Endometrial microvascular endothelial cells (primary cell): ENCODE measurements around the gene ARHGEF19. TPM values are rescaled to one million over a fixed set of nuclear protein-coding genes. Genes with fewer than 3 reads are reported as not detected.
"Not testable (repeated sequence)": the region's sequence is repeated elsewhere in the genome, so short reads cannot be mapped to it uniquely, and the experiment has no call there.

Experiments
- in situ Hi-C: cut with HindIII; loops from 2 replicates; pipeline ENCODE4 v1.10.0; 2017; ENCODE audit warnings: low sequenced_read_pairs, low pct_unique_long_range_greater_than_20kb; ENCODE audit errors: inconsistent ontology term
- total RNA-seq: library from RNA; depleted of rRNA; stranded (reverse); fragments of >200 nt; gene quantifications from one replicate; pipeline ENCODE4 v1.2.3, GENCODE V29; 2015; ENCODE audit errors: inconsistent ontology term

ARHGEF19 gene
- 3.1 TPM for total RNA-seq

DNA sequence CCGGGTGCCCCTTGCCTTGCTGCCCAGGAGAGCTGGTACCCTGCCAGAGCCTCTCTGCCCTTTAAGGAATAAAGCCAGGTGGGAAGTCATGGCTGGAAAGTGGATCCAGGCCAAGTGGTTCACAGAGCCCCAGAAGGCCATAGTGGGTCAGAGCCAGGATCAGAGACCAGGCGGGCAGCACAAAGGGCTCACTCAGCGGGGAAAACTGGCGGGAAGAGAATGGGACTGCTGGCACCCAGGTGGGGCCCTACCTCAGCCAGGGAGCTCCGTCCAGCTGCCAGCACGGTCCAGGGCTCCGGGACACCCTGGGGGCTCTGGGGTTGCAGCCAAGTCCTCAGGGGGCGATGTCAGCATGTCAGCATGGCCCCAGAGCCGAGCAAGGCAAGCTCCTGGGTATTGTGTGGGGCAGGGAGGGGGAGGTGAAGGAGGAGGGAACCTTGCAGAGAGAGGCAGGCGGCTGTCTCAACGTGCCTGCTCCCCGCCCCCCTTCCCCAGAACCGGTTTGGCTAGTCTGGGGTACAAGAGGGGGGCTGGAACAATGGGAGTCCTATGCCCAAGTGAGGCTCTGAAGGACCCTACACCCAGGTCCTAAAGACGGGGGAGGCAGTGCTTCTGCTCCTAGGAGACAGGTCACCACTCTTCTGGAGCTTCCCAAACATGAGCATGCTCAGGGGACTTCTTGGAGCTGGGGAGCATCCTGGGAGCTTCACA is at the start of gene ARHGEF19:
Gene ARHGEF19, minus strand, starts transcription at position 402 of the 711 bp plus-strand sequence. CDS start 3,598 bp downstream, outside the sequence.
- in situ Hi-C loops: loop anchor here (10.0 kb wide), 1 partner anchor 148 kb away; no protein-coding TSS in a partner anchor

DNA sequence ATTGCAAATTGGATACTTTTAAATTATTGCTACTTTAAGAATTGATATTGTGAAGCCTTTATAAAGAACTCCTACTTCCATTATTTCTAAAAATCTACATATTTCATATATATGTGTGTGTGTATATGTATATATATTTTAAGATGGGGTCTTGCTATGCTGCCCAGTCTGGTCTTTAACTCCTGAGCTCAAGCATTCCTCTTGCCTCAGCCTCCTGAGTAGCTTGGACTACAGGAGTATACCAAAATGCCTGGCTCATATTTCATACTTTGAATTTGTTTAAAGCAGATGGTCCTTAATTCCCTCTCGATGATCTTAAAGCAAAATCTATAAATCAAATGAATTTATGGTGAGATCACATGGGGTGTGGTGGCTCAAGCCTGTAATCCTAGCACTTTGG is 49.6 kb upstream of the ARHGEF19 start:
- in situ Hi-C loops: no loop called here

DNA sequence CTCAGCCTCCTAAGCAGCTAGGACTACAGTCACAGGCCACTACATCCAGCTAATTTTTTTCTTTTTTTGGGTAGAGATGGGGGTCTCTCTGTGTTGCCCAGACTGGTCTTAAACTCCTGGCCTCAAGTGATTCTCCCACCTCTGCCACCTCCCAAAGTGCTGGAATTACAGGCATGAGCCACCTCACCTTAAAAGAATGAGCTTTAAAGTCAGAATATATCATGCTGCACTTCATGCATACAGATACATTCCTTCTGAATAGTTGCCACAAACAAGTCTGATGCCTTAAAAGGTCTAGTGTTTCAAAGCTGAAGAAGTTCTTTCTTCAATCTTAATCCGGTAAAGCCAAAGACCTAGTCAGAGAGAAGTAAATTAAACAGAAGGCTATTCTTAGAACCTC is 48.4 kb upstream of the ARHGEF19 start:
- in situ Hi-C loops: no loop called here

DNA sequence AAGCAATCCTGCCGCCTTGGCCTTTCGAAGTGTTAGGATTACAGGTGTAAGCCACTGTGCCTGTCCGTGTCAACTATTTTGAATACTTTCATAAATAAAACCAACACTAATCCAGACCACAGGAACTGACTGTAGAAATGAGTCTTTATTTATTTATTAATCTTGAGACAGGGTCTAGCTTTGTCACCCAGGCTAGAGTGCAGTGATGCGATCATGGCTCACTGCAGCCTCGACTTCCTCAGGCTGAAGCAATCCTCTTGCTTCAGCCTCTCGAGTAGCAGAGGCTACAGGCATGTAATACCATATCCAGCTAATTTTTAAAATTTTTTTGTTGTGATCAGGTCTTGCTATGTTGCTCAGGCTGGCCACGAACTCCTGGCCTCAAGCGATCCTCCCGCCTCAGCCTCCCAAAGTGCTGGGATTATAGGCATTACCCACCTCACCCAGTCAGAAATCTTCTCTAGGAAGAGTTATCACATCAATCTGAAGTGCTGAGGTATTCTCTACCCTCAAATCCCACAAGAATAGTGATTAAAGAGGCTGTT is 46.2 kb upstream of the ARHGEF19 start:
- in situ Hi-C loops: no loop called here

DNA sequence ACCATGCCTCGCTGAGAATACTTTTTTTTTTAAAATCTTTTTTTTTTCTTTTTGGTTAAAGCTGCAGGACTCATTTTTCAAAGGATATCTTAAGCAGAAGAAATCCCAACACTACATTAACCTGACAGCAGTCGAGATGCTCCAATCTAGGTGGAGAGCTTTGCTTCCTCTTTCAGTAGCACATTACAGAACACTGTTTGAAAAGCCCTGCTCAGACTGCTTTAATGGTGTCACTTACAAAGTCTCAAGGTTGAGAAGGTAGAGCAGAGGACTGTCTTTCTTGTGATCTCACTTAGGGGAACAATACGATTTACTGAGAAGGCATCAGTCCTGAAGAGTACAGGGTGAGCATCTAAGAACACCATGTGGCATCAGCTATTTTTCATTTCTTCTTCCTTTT is 45.5 kb upstream of the ARHGEF19 start:
- in situ Hi-C loops: no loop called here

DNA sequence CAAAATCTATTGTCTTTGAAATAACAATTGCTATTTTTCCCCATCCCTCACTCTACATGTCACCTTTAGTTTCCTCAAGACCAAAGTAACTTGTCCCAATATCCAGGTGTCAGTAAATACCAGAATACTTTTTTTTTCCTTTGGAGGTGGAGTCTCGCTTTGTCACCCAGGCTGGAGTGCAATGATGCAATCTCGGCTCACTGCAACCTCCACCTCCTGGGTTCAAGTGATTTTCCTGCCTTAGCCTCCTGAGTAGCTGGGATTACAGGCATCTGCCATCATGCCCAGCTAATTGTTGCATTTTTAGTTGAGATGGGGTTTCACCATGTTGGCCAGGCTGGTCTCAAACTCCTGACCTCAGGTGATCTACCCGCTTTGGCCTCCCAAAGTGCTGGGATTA is 45.1 kb upstream of the ARHGEF19 start:
- in situ Hi-C loops: not testable (repeated sequence)

DNA sequence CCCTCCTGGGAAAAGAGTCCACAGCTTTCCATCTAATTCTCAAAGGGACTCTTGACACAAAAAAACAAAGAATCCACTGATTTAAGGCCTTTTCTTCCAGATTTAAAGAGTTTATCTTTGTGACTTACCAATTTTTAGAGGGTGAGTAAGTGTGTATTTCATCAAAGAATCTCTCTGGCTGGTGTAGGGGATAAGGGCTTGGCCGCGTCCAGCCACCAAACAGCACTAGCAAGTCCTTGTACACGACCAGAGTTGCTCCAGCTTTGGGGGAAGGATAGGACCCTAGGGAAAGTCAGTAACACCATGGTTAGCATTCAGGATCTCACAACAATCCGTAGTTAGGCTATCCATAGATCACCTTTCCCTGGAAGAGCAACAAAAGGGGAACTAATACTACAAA is 44.0 kb upstream of the ARHGEF19 start:
- in situ Hi-C loops: no loop called here

DNA sequence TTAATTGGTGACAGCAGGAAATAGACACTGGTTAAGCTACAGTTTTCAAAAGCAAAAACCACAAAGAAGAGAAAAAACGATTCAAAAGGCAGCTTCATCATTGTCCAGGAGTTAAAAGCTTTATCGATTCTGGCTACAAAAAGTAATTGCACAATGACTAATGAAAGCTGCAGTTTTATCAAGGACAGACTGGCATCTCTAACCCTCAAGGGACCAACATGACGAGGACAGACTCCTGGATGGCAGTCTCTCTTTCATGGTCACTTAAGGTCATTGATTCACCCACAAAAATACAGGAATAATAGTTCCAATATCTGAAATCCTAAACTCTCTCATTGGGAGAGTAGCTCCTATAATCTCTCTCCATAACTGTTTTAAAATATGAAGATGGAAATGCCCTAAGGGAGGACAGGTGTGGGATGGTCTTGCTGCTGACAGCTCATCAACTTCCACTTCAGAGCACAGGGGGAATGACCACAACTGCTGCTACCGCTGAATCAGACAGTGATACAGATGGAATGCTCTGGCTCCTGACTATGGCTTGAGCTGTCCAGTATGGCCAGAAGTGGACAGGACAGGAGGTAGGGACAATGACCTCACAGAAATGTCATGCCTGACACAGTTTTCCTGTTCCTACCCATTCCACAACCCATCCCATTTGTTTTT is 41.9 kb upstream of the ARHGEF19 start:
- in situ Hi-C loops: no loop called here

DNA sequence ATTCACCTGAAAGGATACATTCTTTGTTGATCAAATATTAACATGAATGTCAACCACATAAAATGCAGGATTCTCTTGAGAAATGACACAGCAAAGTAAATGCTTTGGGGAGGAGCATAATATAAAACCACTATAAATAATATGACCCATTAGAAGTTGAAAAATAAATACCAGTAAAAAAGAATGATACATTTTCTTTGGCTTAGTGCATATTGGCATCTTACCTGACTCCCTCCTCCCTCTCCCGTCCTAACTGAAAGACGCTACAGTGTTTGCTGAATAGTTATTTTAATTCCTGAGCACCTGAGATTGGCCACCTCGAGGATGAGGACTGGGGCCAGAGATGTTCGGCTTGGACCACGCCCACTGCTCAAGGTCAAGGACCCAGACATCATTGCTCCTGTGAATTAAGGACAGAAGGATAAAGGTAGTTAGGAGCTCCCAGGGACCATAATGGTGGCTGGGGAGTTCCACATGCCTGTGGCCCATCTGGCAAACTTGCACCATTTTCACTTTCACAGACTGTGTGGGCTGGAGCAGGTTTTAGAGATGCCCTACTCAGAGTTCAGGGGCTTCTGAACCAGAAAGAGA is 41.0 kb upstream of the ARHGEF19 start:
- in situ Hi-C loops: no loop called here

DNA sequence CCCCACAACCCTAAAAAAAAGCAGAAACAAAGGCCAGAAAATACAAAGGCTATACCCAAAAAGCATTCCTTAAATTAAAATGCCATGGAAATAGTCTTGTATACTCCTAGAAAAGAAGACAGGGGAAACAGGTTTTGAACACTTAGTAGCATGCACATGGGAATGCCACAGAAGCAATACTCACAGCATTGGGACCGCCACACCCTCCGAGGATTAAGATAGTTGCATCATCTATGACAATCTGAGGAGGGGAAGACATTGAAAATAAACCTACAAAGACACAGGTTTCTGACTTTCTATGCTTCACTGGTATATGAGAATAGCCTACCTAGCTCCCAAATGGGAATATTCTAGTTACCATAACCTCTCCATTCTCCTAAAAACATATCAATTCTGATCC is 40.5 kb upstream of the ARHGEF19 start:
- in situ Hi-C loops: no loop called here

DNA sequence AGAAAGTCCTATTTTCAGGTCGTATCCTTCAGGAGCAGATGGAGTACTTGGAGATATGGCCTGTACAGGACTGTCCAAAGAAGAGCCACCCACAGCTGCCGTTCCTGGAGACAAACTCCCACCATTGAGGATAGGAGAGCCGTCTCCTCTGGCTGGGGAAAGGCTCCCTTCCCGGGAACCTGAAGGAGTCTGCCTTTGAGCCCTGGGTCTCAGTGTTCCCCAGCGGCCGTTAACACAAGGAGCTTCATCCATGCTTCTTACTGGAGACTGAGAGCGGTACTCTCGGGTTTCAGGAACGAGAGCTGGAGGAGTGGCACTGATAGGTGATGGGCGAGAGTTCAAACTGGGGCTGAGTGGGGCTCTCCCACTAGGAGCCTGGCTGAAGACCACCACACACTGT is 38.9 kb upstream of the ARHGEF19 start:
- in situ Hi-C loops: no loop called here

DNA sequence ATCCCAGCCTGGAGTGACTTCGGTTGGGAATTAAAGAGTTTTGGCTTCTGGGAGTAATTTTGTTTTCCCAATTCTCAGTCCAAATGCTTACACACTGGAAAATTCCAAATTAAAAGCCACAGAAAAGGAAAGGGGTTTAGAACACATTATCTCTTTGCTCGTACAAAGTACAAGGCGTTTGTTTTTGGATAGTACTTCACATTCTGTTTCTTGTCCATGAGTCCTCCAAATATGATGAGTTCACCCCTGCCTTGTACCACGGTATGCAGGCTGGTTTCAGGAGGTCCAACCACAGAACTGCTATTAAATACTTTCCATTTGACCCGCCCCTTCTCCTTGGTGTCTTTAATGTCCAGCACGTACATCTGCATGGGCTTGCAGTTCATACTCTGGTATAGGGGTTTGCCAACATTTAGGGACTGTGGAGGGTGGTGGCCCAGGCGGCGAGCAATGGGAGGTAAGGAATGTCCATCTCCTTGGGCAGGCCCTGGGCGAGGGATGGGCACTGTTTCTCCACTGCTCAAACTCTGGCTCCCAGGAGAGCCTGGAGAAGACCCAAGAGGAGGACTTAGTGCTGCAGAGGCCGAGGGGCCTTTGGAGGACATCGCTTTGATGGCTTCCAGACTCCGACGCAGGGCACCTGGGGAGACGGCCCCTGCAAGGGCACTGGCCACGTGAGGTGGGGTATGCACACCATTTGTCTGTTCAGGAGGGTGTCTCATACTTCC is 38.2 kb upstream of the ARHGEF19 start:
- in situ Hi-C loops: no loop called here

DNA sequence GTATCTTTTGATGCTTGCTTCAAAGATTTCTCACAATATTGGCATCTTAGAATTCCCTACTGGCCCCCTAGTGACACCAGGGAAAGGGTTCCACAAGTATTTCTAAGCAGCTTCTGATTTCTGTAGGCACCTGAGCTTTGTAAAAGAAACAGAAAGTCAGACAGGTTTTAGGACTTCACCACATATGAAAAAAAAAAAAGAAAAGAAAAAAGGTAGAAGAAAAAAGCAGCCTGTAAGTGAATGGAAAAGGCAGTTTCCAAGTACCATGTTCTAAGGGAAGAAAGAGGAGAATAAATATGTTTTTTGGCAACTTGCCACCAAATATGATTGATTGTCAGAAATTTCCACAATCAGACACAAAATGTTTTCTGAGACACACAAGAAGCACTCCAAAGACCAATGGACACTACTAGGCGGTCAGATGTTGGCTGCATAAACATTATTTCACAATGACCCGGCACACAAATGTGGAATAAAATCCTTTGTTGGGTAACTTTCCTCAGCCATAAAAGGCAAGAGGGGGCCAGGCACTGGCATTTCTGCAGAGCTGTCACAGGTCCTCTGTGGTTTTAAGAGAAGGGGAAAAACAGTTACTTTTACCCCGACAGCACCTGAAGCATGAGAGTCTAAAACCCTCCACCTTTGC is 37.3 kb upstream of the ARHGEF19 start:
- in situ Hi-C loops: loop anchor here (25.0 kb wide), 1 partner anchor 113 kb away; the partner anchor contains the start of genes FBXO42 and SZRD1

DNA sequence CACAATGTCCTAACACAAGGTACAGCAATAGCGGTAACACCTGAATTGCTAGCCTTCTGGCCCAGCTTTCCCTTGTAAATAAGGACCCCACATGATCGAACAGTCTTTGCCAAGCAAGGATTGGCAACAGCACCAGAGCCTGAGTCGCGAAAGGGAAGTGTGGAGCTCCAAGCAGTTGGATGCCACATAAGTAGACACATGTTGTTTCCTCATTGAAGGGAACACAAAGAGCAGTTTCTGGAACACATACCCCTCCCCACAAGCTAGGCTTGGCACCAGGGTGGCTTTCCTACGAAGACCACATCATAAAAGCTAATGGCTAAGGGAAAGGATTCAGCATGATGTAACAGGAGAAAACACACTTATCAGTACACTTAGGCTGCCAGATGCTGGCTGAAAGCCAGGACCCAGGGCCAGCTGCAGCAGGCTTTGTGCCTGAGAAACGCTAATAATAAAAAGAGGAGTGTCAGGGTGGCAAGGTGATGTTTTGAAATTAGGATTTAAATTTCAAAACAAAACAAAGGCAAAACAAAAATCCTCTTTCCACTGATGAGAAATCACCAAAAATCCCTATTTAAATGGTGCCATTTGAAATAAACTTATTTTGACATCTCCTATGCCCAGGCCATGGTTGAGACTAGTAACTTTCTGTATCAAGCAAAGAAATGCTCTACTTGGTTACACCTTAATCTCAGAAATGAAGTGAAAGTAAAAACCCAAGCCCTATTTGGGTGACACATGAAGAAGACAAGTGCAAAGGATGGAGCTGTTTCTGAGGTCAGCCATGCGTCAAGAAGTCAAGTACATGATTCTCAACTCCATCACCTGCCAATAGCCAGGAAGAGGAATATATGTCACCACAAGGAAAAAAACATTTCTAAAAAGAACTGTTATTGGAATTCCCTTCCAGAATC is 36.4 kb upstream of the ARHGEF19 start:
- in situ Hi-C loops: loop anchor here (25.0 kb wide), 1 partner anchor 113 kb away; the partner anchor contains the start of genes FBXO42 and SZRD1

DNA sequence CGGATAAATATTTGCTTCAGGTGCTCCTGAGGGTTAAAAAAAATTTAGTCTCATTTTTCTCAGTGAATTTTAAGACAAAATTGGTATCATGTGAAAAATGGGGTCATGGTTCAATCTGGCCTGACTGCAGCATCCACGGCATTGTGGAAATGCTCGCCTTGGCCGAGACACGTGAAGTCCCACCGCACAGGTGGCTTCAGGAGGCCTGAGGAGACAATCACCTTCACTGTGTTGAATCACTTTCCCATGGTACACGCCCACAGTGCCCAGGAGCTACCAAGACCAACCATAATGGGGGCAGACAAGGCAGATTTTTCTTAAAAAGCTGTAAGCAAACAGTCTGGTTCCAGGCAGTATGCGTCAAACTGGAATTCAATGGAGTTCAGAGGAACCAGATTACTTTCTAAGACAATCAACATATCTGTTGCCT is 35.6 kb upstream of the ARHGEF19 start:
- in situ Hi-C loops: loop anchor here (25.0 kb wide), 1 partner anchor 114 kb away; the partner anchor contains the start of genes FBXO42 and SZRD1

DNA sequence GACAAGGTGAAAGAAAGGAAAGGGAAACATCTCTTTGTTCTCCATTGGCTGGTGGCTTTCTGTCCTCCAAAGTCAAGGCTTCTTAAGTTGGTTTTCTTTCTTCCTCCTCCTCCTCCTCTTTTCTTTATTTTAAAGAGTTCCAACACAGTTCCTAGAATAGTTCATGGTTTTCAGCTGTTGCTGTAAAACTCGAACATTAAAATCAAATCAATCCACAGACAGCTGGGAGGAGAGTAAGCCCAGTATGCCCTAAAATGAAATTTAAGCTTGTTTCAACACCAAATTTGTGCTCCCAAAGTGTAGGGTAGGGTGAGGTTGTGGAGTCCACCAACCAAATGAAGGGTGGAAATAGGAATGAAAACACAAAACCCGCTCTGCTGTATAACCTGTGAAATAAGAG is 35.0 kb upstream of the ARHGEF19 start:
- in situ Hi-C loops: loop anchor here (25.0 kb wide), 1 partner anchor 115 kb away; the partner anchor contains the start of genes FBXO42 and SZRD1

DNA sequence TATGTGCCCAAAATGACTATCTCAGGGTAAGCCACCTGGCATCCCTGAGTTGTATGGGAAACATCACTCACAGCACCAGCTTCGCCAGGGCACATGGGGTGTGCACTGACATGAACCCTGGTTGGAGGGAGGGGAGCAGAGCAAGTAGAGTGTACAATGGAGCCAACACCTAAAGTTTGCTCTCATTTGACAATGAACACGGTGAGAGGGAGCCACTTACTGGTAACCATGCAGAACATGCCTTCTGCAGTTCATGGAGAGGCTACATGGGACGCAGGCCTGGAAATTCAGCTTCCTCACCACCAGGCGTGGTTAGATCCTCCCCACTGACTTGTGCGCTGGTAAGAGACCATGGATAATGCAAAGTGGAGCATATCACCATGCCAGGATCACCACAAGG is 34.5 kb upstream of the ARHGEF19 start:
- in situ Hi-C loops: loop anchor here (25.0 kb wide), 1 partner anchor 115 kb away; the partner anchor contains the start of genes FBXO42 and SZRD1
